ENCODE results near the gene CITED2. TPM values are rescaled to one million over a fixed set of nuclear protein-coding genes. Genes with fewer than 3 reads are reported as not detected.

Gene CITED2
- total RNA-seq, 1 experiment from 2014 or later: 41.1 TPM

DNA sequence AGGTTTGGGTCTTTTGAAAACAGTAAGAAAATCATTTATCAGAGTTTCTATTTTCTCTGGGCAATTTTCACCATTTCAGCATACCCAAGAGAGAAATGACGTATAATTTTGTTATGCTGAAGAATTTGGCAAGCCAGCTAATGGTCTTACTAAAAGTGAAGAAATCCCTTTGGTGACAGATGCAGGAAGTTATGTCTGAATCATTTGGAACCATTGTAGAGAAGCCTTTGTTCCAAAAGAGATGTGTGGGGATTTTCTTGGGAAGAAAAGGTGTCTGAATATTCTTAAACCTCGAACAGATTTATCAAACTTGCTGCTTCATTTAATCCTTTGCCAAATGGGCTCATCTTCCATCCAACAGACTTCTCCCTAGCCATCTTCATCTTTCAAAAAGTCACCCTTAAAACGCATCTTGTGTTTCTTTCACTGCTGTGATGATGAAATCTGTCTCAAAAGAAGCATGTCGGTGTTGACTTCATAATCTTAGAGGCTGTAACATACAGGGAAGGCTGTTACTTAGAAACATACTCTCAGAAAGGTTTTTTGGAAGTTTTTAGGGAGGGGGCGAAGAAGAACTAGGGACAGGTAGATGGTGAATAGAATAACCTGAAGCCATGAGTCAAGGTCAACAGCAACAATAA lies 39.5 kb downstream of the CITED2 start:
- no peak for DNase-seq (ENCODE audit: extremely low read depth, low read depth)

DNA sequence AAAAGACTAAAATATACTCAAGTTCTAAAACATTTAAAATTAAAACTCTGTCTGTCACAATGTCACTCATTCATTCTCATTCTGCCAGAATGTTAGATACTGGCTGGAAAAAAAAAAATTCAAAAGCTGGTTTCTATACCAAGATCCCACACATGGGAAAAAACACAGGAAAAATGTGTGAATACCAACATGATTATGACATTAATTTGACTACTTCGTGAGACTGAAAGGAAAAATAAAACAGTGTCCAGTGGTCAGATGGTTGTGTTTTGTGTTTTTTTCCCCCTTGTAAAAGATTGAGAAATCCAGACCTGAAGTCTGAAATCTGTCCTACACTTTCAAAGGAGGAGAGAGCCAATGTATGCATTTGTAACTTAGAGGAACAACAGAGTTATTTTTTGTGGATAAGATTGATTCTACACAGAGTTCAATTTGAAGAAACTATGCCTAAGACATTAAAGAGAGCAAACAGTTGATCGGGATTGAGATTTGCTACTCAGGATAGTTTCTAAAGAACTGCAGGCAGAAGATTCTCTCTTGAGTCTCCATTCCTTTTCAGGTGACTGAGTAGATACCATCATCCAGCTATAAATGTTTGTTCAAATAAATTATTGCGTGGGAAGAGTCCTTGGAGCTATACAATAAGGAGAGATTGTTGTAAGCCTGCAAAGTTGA lies 43.5 kb downstream of the CITED2 start:
- no peak for DNase-seq (ENCODE audit: extremely low read depth, low read depth)

DNA sequence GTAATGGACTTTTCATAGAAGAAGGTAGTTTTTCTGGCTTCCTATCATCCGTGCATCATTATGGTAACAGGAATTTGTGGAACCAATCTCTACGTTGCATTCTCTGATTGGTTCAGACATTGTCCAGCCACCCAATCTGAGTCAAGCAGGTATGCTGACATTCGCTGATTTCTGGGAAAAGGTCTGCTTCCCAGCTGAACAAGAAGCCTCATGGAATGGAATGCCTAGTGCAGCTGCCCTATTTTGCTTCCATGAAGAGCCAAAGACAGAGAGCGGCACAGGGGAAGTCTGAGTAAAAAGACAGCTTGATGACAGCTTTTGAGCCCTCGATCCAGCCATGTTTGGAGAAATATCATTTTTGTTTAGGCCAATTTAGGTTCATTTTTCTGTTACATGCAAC lies 44.1 kb downstream of the CITED2 start:
- DNase-seq (ENCODE audit: extremely low read depth, low read depth): no peak

DNA sequence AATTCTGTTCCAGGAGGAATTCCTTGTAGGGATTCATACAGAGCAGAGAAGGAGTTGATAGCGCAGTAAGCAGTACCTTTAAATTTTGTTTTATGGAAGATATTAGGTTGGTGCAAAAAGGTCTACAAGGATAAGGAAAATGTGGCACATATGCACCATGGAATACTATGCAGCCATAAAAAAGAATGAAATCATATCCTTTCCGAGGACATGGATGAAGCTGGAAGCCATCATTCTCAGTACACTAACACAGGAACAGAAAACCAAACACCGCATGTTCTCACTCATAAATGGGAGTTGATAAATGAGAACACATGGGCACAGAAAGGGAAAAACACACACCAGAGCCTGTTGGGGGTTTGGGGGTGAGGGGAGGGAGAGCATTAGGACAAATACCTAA lies 45.2 kb downstream of the CITED2 start:
- DNase-seq (ENCODE audit: extremely low read depth, low read depth): no peak

DNA sequence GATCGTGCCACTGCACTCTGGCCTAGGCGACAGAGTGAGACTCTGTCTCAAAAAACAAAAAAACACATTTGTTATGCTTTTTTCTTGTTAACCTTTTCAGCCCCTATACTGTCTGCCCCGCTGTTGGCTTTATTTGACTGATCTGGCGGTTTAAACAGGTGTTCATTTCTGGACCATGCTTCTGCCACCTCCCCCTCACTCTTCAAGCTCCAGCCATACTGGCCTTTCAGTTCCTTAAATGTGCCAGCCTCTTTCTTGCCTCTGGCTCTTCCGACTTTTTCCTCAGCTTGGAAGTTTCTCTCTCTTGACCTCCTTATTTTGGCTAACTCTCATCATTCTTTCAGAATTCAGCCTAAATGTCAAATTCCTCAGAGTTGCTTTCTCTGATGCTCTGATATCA lies 47.4 kb downstream of the CITED2 start:
- DNase-seq (ENCODE audit: extremely low read depth, low read depth): no peak

DNA sequence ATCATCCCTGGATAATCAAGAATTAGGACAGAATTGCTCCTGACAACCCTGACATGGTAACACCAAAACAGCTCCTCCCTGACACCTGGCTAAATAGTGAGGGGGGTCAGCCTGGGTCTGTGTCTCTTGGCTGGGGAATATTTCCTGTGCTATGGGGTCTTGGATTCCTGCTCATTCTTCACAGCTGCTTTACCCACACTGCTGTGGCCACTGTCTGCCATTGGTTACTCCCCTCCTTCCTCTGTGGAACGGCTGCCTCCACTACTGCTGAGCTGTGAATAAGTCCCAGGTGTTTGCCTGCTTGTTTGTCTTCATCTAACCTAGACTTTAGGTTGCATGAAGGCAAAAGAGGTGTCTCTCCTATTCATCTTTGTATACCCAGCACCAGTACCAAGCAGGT lies 48.8 kb downstream of the CITED2 start:
- no peak for DNase-seq (ENCODE audit: extremely low read depth, low read depth)

DNA sequence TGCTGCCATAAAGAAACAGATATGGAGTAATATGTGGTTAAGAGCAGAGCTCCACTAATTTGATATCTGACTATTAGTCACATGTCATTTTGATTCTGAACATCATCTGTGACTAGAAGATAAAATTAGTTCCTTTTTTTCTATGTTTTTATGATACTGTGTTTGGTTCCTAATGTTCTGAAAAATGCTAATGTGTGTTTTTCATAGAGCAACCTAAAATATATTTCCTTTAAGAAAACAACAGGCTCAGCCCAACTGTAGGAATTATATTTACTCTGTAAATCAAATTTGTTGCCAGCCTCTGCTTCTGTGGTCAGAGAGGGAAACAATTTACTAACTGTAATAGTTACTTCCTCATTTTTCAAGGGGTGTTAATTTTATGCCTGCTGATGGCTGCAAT lies 49.3 kb downstream of the CITED2 start:
- no peak for DNase-seq (ENCODE audit: extremely low read depth, low read depth)

DNA sequence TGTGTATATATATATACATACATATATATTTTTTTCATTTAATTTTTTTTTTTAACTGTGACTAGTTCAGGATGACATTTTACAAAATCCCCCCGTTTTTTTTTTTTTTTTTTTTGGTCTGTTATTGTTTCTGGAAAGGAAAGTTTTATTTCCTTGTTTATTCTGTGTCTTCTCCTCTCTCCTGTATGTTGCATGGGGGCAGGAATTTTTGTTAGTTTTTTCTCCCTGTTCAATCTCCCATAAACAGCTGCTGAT lies 50.2 kb downstream of the CITED2 start:
- no peak for DNase-seq (ENCODE audit: extremely low read depth, low read depth)

DNA sequence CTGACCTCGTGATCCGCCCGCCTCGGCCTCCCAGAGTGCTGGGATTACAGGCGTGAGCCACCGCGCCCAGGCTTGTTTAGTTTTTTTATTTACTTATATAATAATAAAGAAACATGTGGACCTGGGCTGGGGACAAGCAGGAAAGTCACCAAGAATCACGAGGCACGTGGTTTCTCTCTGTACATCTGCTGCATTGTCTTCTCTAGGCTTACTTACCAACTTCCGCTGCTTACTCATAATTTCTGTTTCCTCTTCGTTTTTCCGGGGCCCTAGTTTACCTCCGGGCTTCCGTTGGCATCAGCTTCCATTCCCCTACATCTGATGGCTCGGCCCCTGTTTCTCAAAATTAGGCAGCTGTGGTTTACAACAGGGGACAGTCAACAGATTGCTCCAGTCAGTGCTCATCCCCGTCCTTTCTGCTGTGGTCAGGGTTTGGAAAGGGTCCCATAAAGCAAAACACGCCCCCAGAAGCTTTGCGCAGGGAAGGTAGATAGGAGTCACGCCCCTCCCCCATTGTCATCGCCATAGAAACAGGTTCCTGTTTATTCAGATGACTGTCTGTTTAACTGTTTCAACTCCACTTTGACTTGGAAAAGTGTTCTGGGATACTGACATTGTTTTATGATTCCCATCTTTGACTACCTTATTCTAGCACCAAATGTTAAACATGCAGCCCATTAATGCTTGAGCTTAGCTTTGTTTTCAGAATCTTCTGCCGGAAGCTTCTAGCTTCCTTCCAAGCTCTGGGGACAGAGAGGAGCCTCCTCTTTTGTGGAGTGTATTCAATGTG lies 50.7 kb downstream of the CITED2 start:
- DNase-seq (ENCODE audit: extremely low read depth, low read depth): no peak

Other genes starting within 250 kb of the CITED2 start
- 4.0 and 5.0 TPM in 2 replicates for gene HECA, start 239.6 kb downstream of the CITED2 start, total RNA-seq (2014; rRNA removed; shearing (Covaris generic))
- gene TXLNB, start 82.7 kb downstream of the CITED2 start, total RNA-seq (2014; rRNA removed; shearing (Covaris generic)): not detected in 2 replicates